OCI-LY1 (cell line): Measurements from ENCODE around the gene SYNE1.

Experiments
- H2AFZ ChIP-seq: fragments of 200-600 bp; sonication (generic), shearing (Covaris generic); 2 replicates; pipeline ENCODE4 v1.6.0; 2014; ENCODE audit warnings: antibody characterized with exemption, mild to moderate bottlenecking, low read length
- H3F3A ChIP-seq: fragments of 200-600 bp; sonication (generic), shearing (Covaris generic); 2 replicates; pipeline ENCODE4 v1.6.0; 2014; ENCODE audit warnings: mild to moderate bottlenecking, antibody characterized with exemption, low read length, moderate library complexity; ENCODE audit not compliant: insufficient read depth
- H3K27ac ChIP-seq: fragments of 200-600 bp; sonication (generic); 2 replicates; pipeline ENCODE4 v1.5.1; 2014; ENCODE audit warnings: low read length, mixed run types, mild to moderate bottlenecking, low read depth; ENCODE audit not compliant: poor library complexity, severe bottlenecking
- H3K27me3 ChIP-seq: fragments of 200-600 bp; sonication (generic); 2 replicates; pipeline ENCODE4 v1.6.0; 2014; ENCODE audit warnings: antibody characterized with exemption, mild to moderate bottlenecking, low read length, moderate library complexity; ENCODE audit not compliant: insufficient read depth
- H3K36me3 ChIP-seq: fragments of 200-600 bp; sonication (generic); 2 replicates; pipeline ENCODE4 v1.6.1; 2014; ENCODE audit warnings: mild to moderate bottlenecking, antibody characterized with exemption, low read length, moderate library complexity, mixed read lengths; ENCODE audit not compliant: insufficient read depth
- H3K4me1 ChIP-seq: fragments of 200-600 bp; sonication (generic); 2 replicates; pipeline ENCODE4 v1.5.1; 2014; ENCODE audit warnings: mild to moderate bottlenecking, low read length, moderate library complexity; ENCODE audit not compliant: insufficient read depth, severe bottlenecking
- H3K4me2 ChIP-seq: fragments of 200-600 bp; sonication (generic), shearing (Covaris generic); 2 replicates; pipeline ENCODE4 v1.6.1; 2014; ENCODE audit warnings: low read length
- H3K4me3 ChIP-seq: fragments of 200-600 bp; sonication (generic); 2 replicates; pipeline ENCODE4 v1.5.1; 2014; ENCODE audit warnings: low read length, low read depth, mild to moderate bottlenecking, mixed read lengths; ENCODE audit not compliant: poor library complexity, severe bottlenecking
- H3K79me2 ChIP-seq: fragments of 200-600 bp; shearing (Covaris generic); 2 replicates; pipeline ENCODE4 v1.6.1; 2016; ENCODE audit warnings: mixed run types, low read length, mixed read lengths; ENCODE audit not compliant: insufficient read depth
- H3K9ac ChIP-seq: fragments of 200-600 bp; sonication (generic), shearing (Covaris generic); 2 replicates; pipeline ENCODE4 v1.6.1; 2014; ENCODE audit warnings: mild to moderate bottlenecking, low read length, mixed read lengths
- H3K9me2 ChIP-seq: fragments of 200-600 bp; sonication (generic), shearing (Covaris generic); 2 replicates; pipeline ENCODE4 v1.6.1; 2014; ENCODE audit warnings: low read depth, mild to moderate bottlenecking, low read length, mixed read lengths
- H3K9me3 ChIP-seq: fragments of 200-600 bp; shearing (Covaris generic); 2 replicates; pipeline ENCODE4 v1.6.1; 2014; ENCODE audit warnings: low read length, mixed read lengths
- H4K20me1 ChIP-seq: fragments of 200-600 bp; sonication (generic), shearing (Covaris generic); 2 replicates; pipeline ENCODE4 v1.6.0; 2016; ENCODE audit warnings: mild to moderate bottlenecking, low read length; ENCODE audit not compliant: insufficient read depth
- EZH2 ChIP-seq: fragments of 200-600 bp; sonication (generic), shearing (Covaris generic); IDR thresholded peaks from 2 replicates; pipeline ENCODE4 v1.8.0; 2017; ENCODE audit warnings: borderline replicate concordance, mixed run types, mild to moderate bottlenecking, antibody characterized with exemption, low read length, moderate library complexity, mixed read lengths
- TF ChIP-seq, protein P1 (sequence below): fragments of 200-600 bp; sonication (generic), shearing (Covaris generic); IDR thresholded peaks from 2 replicates; pipeline ENCODE4 v1.5.1; 2017; ENCODE audit warnings: mild to moderate bottlenecking, antibody characterized with exemption, low read length, moderate library complexity, mixed read lengths

The SYNE1 gene

GRCh38 chr6:152682141-152682540, 45.0 kb upstream of the SYNE1 start:
- Histone ChIP-seq H3K9me3 (no peaks in the 10 kb centered on the region), H3K36me3 (no peaks in the 10 kb centered on the region), H4K20me1 (no peaks in the 10 kb centered on the region), H3K9ac (no peak overlapping the region), H3K27me3 (no peaks in the 10 kb centered on the region), H3K4me2 (no peak overlapping the region), H2AFZ (no peak overlapping the region), H3K79me2 (no peaks in the 10 kb centered on the region), H3K9me2 (no peaks in the 10 kb centered on the region), H3K4me1 (peaks cover 38% of the 10 kb centered on the region), H3K27ac (peak overlapping the region; percentile 82), H3K4me3 (no peak overlapping the region), H3F3A (0 out of 2 replicates have a peak, but pooled peaks cover 3% of the 10 kb centered on the region)
- TF ChIP-seq, protein P1, sequence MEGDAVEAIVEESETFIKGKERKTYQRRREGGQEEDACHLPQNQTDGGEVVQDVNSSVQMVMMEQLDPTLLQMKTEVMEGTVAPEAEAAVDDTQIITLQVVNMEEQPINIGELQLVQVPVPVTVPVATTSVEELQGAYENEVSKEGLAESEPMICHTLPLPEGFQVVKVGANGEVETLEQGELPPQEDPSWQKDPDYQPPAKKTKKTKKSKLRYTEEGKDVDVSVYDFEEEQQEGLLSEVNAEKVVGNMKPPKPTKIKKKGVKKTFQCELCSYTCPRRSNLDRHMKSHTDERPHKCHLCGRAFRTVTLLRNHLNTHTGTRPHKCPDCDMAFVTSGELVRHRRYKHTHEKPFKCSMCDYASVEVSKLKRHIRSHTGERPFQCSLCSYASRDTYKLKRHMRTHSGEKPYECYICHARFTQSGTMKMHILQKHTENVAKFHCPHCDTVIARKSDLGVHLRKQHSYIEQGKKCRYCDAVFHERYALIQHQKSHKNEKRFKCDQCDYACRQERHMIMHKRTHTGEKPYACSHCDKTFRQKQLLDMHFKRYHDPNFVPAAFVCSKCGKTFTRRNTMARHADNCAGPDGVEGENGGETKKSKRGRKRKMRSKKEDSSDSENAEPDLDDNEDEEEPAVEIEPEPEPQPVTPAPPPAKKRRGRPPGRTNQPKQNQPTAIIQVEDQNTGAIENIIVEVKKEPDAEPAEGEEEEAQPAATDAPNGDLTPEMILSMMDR: no peak
- no peak for TF ChIP-seq EZH2

DNA sequence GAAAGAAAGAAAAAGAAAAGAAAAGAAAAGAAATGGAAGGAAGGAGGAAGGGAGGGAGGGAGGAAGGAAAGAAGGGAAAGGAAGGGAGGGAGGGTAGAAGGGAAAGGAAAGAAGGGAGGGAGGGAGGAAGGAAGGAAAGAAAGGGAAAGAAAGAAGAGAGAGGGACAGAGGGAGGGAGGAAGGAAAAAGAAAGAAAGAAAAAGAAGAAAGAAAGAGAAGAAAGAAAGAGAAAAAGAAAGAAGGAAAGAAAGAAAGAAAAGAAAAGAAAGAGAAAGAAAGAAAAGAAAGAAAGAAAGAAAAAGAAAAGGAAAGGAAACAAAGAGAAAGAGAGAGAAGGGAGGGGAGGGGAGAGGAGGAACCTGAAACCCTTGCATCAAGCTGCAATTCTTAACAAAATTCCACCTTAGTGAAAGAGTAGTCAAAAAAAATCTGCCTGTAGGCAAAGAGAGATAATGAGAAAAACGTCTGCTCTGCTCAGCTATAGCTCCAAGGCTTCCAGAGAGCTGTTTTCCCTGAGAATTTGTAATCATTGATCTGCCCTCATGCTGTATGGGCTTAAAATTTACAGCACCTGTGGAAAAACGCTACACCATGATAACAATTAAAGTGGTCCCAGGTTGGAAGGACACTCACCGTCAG, 43.8 kb upstream of the SYNE1 start:
- H3K27ac ChIP-seq: peak overlapping the region; percentile 82

GRCh38 chr6:152680151-152680550, 43.0 kb upstream of the SYNE1 start:
- no peaks in the 10 kb centered on the region for H3K27me3 ChIP-seq
- H3K27ac ChIP-seq: peak overlapping the region; percentile 82
- no peak overlapping the region for H3K4me2 ChIP-seq
- H3F3A ChIP-seq: 0 out of 2 replicates have a peak, but pooled peaks cover 3% of the 10 kb centered on the region
- no peaks in the 10 kb centered on the region for H3K79me2 ChIP-seq
- H3K9me3 ChIP-seq: no peaks in the 10 kb centered on the region
- TF ChIP-seq, protein P1: no peak
- TF ChIP-seq EZH2: no peak
- no peak overlapping the region for H2AFZ ChIP-seq
- peaks cover 33% of the 10 kb centered on the region for H3K4me1 ChIP-seq
- no peaks in the 10 kb centered on the region for H3K36me3 ChIP-seq
- H4K20me1 ChIP-seq: no peaks in the 10 kb centered on the region
- H3K9me2 ChIP-seq: no peaks in the 10 kb centered on the region
- no peak overlapping the region for H3K4me3 ChIP-seq
- no peak overlapping the region for H3K9ac ChIP-seq

More for the DNA sequence above, 43.8 kb upstream of the SYNE1 start:
- H3K9me2 ChIP-seq: no peaks in the 10 kb centered on the region
- no peaks in the 10 kb centered on the region for H3K27me3 ChIP-seq
- no peak overlapping the region for H3K4me3 ChIP-seq
- no peaks in the 10 kb centered on the region for H4K20me1 ChIP-seq
- peaks cover 37% of the 10 kb centered on the region for H3K4me1 ChIP-seq
- H2AFZ ChIP-seq: no peak overlapping the region
- no peaks in the 10 kb centered on the region for H3K36me3 ChIP-seq
- 0 out of 2 replicates have a peak, but pooled peaks cover 3% of the 10 kb centered on the region for H3F3A ChIP-seq
- no peaks in the 10 kb centered on the region for H3K79me2 ChIP-seq
- no peaks in the 10 kb centered on the region for H3K9me3 ChIP-seq
- peak overlapping the region; percentile 33; the same call in 1 of the 2 replicates for H3K9ac ChIP-seq
- H3K4me2 ChIP-seq: peak overlapping the region; percentile 47
- no peak for TF ChIP-seq EZH2
- TF ChIP-seq, protein P1: no peak
